ENCODE results near the gene NXPH3.
A peak's percentile ranks its signal among the peaks of the same experiment; 100 is the strongest.

Gene NXPH3

DNA sequence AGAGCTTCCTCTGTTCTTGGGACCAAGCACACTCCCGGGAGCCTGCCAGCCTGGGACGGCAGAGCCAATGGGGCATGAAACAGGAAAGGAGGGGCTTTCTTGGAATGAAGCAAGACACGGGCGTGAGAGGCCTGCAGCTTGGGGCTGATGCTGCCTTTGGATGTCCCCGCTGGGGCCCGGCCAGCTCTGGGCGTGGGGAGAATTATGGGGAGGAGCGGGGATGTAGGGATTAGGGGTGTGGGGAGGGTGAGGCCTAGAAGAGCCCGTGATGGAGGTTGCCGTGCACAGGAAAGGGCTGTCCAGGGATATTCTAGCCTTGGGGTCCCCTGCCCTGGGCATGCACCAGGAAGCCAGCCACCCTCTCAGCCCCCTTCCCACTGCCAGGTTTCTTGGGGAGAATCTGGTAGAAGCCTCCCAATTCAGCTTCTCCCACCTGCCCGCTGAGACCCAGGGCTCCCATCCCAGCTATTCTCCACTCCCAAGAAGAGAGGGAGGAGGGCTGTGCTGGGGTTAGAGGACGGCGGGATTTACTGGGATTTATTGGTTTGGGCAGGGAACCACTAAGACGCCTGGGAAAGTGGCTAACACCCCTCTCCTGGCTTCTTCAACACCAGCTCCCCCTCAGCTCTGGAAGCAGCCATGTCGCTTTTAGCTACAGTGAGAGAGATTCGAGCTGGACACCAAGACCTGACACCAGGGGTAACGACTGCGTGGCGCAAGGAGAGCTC lies 20.0 kb upstream of the NXPH3 start:
- H3K4me3 ChIP-seq (ENCODE audit: low read depth, low read length) = no peak overlapping the region
- TF ChIP-seq, protein P1, sequence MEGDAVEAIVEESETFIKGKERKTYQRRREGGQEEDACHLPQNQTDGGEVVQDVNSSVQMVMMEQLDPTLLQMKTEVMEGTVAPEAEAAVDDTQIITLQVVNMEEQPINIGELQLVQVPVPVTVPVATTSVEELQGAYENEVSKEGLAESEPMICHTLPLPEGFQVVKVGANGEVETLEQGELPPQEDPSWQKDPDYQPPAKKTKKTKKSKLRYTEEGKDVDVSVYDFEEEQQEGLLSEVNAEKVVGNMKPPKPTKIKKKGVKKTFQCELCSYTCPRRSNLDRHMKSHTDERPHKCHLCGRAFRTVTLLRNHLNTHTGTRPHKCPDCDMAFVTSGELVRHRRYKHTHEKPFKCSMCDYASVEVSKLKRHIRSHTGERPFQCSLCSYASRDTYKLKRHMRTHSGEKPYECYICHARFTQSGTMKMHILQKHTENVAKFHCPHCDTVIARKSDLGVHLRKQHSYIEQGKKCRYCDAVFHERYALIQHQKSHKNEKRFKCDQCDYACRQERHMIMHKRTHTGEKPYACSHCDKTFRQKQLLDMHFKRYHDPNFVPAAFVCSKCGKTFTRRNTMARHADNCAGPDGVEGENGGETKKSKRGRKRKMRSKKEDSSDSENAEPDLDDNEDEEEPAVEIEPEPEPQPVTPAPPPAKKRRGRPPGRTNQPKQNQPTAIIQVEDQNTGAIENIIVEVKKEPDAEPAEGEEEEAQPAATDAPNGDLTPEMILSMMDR (IDR thresholded peaks at IDR 0.05; ENCODE audit: low read depth, low read length, missing control alignments) = no peak

DNA sequence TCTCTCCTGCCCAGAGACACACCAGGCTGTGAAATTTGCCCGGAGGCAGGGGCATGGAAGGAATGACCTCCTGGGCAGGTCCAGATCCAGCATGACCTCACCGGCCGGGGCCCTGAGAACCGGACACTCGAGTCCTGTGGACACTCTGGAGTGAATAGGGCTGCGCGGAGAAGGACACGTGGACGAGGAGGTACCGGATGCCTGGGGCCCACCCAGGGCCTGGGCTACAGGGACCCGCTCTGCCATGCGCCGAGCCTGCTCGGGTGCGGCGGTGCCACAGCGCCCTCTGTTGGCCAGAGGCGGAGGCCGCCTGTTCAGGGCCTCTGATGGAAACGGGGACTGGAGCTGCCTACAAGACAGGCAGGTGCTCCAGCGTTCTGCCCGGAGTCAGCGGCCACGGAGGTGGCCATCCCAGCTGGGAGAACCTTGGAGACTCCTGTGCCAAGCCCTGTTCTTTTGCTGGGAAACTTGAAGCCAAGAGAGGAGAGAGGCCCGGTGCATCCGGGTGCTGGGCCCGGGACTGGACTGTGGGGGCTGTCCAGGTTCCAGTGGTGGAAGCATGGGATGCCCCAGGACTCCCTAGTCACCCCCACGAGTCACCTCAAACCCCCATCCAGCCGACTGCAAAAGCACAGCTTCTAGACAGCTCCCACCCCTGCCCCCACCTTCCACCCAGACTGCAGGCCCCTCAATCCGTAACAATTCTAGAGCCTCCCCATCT lies 19.3 kb upstream of the NXPH3 start:
- TF ChIP-seq, protein P1 (IDR thresholded peaks at IDR 0.05; ENCODE audit: low read depth, low read length, missing control alignments) = peak; percentile 98
- no peak for DNase-seq (ENCODE audit: low read depth)
- H3K4me3 ChIP-seq (ENCODE audit: low read depth, low read length) = no peak overlapping the region

More for the DNA sequence above, 20.0 kb upstream of the NXPH3 start:
- DNase-seq (ENCODE audit: low read depth) = no peak

DNA sequence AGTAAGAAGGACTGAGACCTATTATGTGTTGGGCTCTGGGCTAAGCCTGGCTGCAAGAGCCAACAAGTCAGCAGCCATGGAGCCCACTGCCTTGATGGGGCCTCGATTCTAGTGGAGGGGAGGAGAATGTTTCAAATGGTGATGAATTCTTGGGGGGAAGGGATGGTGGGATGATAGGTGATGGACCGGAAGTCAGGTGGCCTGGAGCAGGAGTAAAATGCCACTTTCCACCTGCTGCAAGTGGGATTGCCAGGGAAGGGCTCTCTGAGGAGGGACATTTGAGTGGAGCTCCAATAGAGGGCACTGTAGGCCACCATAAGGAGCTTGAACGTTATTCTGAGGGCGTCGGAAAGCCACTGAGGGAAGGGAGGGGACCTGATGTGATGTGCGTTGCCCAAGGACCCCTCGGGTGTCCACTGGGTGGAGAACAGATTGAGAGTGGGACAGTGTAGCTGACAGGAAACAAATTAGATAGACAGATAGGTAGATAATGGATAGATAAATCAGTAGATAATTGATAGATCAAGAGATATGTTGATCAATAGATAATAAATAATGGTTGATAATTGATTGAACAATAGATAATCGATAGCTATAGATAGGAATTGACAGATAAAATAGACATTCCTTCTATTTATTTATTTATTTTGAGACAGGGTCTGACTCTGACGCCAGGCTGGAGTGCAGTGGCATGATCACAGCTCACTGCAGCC lies 18.2 kb upstream of the NXPH3 start:
- no peak for DNase-seq (ENCODE audit: low read depth)
- no peak overlapping the region for H3K4me3 ChIP-seq (ENCODE audit: low read depth, low read length)
- TF ChIP-seq, protein P1 (IDR thresholded peaks at IDR 0.05; ENCODE audit: low read depth, low read length, missing control alignments) = peak; percentile 73

DNA sequence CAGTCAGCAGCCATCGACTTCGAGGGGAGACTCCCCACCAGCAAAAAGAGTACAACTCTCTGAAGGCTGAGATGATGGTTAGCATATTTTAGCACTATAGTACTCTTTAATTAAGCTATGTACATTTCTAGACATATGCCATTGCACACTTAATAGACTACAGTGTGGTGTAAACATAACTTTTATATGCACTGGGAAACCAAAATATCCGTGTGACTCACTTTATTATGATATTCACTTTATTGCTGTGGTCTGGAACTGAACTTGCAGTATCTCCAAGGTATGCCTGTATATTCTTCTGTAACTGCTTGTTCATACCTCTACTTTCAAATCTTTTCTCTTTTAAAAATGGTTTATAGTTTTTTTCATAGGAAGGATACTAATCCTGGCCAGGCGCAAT lies 11.0 kb upstream of the NXPH3 start:
- TF ChIP-seq, protein P1 (IDR thresholded peaks at IDR 0.05; ENCODE audit: low read depth, low read length, missing control alignments) = no peak
- no peak for DNase-seq (ENCODE audit: low read depth)
- no peak overlapping the region for H3K4me3 ChIP-seq (ENCODE audit: low read depth, low read length)

DNA sequence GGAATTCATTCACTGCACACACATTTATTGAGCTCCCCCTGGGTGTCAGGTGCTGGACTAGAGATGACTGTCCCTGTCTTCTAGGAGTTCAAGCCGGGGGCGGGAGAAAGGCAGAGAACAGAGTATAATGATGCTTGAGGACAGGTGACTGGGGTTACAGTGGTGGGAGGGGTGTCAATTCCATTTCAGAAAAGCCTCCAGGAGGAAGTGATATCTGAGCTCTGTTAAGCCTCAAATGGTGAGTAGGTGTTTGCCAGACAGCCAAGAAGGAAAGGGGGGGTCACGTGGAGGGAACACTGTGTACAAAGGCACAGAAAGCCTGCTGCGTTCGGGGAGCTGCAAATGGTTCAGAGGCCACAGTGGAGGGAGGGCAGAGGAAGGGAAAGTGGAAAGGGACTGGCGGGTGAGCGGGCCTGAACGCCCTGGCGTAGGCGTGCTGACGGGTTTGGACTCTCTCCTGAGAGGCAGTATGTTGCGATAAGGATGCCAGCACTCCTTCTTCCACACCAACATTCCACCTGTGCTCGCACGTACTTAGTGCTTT lies 9.7 kb upstream of the NXPH3 start:
- no peak overlapping the region for H3K4me3 ChIP-seq (ENCODE audit: low read depth, low read length)
- DNase-seq (ENCODE audit: low read depth) = no peak
- TF ChIP-seq, protein P1 (IDR thresholded peaks at IDR 0.05; ENCODE audit: low read depth, low read length, missing control alignments) = no peak

DNA sequence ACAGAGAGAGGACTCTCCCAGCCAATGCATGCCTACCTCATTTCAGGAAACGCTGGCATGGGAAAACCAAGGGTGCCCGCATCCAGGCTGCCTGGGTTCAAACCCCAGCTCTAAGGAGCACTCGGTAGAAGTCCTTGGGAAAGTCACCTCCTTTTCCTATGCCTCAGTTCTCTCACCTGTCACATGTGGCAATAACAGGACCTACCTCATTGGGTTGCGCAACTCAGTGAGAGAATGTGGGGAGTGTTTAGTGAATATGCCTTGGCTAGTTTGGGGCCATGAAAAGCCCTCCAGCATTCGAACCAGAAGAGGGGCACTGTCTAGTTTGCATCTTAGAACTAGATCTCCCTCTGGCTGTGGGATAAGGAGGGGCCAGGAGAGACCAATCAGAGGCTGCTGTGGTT lies 9.0 kb upstream of the NXPH3 start:
- H3K4me3 ChIP-seq (ENCODE audit: low read depth, low read length) = no peak overlapping the region
- no peak for DNase-seq (ENCODE audit: low read depth)
- TF ChIP-seq, protein P1 (IDR thresholded peaks at IDR 0.05; ENCODE audit: low read depth, low read length, missing control alignments) = no peak

Measured in GM12864 (cell line).